Measurements from ENCODE around the gene SLC25A38. TPM values are rescaled to one million over a fixed set of nuclear protein-coding genes. Genes with fewer than 3 reads are reported as not detected.

Gene SLC25A38
- total RNA-seq, 1 experiment from 2014 or later = 29.7 TPM

DNA sequence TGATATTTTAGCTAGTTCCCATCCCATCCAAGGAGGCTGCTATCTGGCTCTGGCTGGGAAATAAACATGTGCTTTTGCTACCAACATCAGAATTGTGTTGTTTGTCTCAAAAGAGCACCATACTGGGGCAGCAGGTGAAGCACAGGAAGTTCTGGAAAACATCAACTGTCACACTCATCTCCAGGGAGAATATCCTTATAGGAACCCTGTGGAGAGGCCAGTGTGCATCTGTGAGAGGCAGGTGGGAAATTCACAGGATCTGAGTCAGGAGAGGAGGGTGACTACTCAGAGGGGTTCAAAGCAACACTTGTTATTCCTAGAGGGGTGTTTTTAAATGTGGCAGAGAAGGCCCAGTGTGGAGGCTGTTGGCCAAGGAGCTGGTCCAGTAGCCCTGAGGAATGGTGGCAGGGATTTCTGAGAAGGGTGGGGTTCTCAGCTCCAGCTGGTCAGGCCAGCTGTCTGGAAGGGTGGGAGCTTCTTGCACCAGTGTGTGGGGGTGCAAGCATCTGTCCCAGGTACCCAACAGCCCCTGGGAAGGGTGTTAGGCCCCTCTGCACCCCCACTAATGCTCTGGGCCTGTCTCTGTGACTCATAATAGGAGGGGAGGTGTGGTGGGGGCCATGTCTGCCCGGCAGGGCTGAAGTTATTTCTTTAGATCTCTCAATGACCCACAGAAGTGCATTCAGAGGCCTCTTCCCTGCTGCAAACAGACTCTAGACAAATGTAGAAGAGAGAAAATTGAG is 52.0 kb downstream of the SLC25A38 start:
- ChIA-PET POLR2A (ENCODE audit: unreplicated experiment) (no interaction called here), CTCF (no interaction called here)
- Histone ChIP-seq H3K4me1 (ENCODE audit: insufficient read depth, low read length) (peaks cover 16% of the 10 kb centered on the region), H3K9ac (ENCODE audit: low read length) (no peak overlapping the region), H3K27ac (ENCODE audit: low read length) (no peak overlapping the region), H3K4me3 (ENCODE audit: low read length) (no peak overlapping the region), H4K20me1 (ENCODE audit: low read length) (no peaks in the 10 kb centered on the region), H3K4me2 (ENCODE audit: low read length) (no peak overlapping the region), H2AFZ (ENCODE audit: low read length) (no peak overlapping the region), H3K27me3 (ENCODE audit: low read length) (no peaks in the 10 kb centered on the region), H3K36me3 (ENCODE audit: low read depth, low read length) (no peaks in the 10 kb centered on the region), H3F3A (ENCODE audit: low read length, unreplicated experiment) (no peaks in the 10 kb centered on the region), H3K9me3 (ENCODE audit: low read length) (no peaks in the 10 kb centered on the region), H3K79me2 (ENCODE audit: low read length) (no peaks in the 10 kb centered on the region), H3K9me2 (replicated peaks; ENCODE audit: low read length) (no peaks in the 10 kb centered on the region)
- DNase-seq = no peak
- TF ChIP-seq EZH2 (IDR thresholded peaks at IDR 0.05; ENCODE audit: low read length, unreplicated experiment) = no peak
- intact Hi-C loops (cut with micrococcal nuclease) = no loop called here
- no peak for ATAC-seq
- no TSS peak for BruUV-seq (replicated peaks)

DNA sequence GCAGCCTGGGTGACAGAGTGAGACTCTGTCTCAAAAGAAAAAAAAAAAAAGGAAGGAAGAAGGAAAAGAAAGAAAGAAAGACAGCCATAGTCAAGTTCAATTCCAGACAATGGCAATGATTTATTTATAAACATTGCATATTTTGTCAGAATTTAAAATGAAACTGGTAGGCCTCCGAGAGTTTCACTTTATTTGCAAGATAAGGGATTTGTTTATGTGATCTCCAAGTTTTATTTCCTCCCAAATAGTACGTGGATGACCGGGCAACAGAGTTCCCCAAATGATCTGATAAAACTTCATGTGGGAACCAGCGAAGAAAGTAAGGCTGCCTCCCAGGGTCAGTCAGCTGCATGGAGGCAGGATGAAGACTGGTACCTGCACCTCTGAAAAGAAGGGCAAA is 55.7 kb downstream of the SLC25A38 start:
- intact Hi-C loops (cut with micrococcal nuclease) = no loop called here
- no TSS peak for BruUV-seq (replicated peaks)
- Histone ChIP-seq H3K79me2 (ENCODE audit: low read length) (no peaks in the 10 kb centered on the region), H3K9ac (ENCODE audit: low read length) (no peak overlapping the region), H2AFZ (ENCODE audit: low read length) (no peak overlapping the region), H4K20me1 (ENCODE audit: low read length) (no peaks in the 10 kb centered on the region), H3K9me2 (replicated peaks; ENCODE audit: low read length) (no peaks in the 10 kb centered on the region), H3K36me3 (ENCODE audit: low read depth, low read length) (no peaks in the 10 kb centered on the region), H3K27ac (ENCODE audit: low read length) (no peak overlapping the region), H3K4me1 (ENCODE audit: insufficient read depth, low read length) (0 out of 2 replicates have a peak, but pooled peaks cover under 1% of the 10 kb centered on the region), H3K9me3 (ENCODE audit: low read length) (no peaks in the 10 kb centered on the region), H3K27me3 (ENCODE audit: low read length) (no peaks in the 10 kb centered on the region), H3K4me3 (ENCODE audit: low read length) (no peak overlapping the region), H3F3A (ENCODE audit: low read length, unreplicated experiment) (no peaks in the 10 kb centered on the region), H3K4me2 (ENCODE audit: low read length) (no peak overlapping the region)
- DNase-seq (no peak), ATAC-seq (no peak)
- CTCF ChIA-PET = no interaction called here
- POLR2A ChIA-PET (ENCODE audit: unreplicated experiment) = no interaction called here
- TF ChIP-seq, protein P1, sequence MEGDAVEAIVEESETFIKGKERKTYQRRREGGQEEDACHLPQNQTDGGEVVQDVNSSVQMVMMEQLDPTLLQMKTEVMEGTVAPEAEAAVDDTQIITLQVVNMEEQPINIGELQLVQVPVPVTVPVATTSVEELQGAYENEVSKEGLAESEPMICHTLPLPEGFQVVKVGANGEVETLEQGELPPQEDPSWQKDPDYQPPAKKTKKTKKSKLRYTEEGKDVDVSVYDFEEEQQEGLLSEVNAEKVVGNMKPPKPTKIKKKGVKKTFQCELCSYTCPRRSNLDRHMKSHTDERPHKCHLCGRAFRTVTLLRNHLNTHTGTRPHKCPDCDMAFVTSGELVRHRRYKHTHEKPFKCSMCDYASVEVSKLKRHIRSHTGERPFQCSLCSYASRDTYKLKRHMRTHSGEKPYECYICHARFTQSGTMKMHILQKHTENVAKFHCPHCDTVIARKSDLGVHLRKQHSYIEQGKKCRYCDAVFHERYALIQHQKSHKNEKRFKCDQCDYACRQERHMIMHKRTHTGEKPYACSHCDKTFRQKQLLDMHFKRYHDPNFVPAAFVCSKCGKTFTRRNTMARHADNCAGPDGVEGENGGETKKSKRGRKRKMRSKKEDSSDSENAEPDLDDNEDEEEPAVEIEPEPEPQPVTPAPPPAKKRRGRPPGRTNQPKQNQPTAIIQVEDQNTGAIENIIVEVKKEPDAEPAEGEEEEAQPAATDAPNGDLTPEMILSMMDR (conservative IDR thresholded peaks at IDR 0.05; ENCODE audit: low read depth, low read length) = no peak
- TF ChIP-seq EZH2phosphoT487 (IDR thresholded peaks at IDR 0.05; ENCODE audit: borderline replicate concordance, low read length) = no peak
- no peak for TF ChIP-seq EZH2 (IDR thresholded peaks at IDR 0.05; ENCODE audit: low read length, unreplicated experiment)

DNA sequence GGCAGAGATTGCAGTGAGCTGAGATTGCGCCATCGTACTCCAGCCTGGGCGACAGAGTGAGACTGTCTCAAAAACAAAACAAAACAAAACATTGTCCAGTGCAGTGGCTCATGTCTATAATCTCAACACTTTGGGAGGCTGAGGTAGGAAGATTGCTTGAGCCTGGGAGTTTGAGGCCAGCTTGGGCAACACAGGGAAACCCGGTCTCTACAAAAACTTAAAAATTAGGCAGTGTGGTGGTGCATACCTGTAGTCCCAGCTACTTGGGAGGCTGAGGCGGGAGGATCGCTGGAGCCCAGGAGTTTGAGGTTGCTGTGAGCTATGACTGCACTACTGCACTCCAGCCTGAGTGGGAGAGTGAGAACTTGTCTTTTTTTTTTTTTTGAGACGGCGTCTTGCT is 57.1 kb downstream of the SLC25A38 start:
- intact Hi-C loops (cut with micrococcal nuclease) = no loop called here
- H2AFZ ChIP-seq (ENCODE audit: low read length) = no peak overlapping the region
- no peak overlapping the region for H3K4me3 ChIP-seq (ENCODE audit: low read length)
- no peak overlapping the region for H3K9ac ChIP-seq (ENCODE audit: low read length)
- no peak overlapping the region for H3K27ac ChIP-seq (ENCODE audit: low read length)
- H3K79me2 ChIP-seq (ENCODE audit: low read length) = no peaks in the 10 kb centered on the region
- no peaks in the 10 kb centered on the region for H4K20me1 ChIP-seq (ENCODE audit: low read length)
- no peaks in the 10 kb centered on the region for H3K36me3 ChIP-seq (ENCODE audit: low read depth, low read length)
- H3K9me3 ChIP-seq (ENCODE audit: low read length) = no peaks in the 10 kb centered on the region
- no peak overlapping the region for H3K4me2 ChIP-seq (ENCODE audit: low read length)
- CTCF ChIA-PET = no interaction called here
- no peaks in the 10 kb centered on the region for H3K4me1 ChIP-seq (ENCODE audit: insufficient read depth, low read length)
- H3K27me3 ChIP-seq (ENCODE audit: low read length) = no peaks in the 10 kb centered on the region
- no TSS peak for BruUV-seq (replicated peaks)
- no peaks in the 10 kb centered on the region for H3K9me2 ChIP-seq (replicated peaks; ENCODE audit: low read length)
- no peaks in the 10 kb centered on the region for H3F3A ChIP-seq (ENCODE audit: low read length, unreplicated experiment)
- ATAC-seq (no peak), DNase-seq (no peak)
- TF ChIP-seq EZH2 (IDR thresholded peaks at IDR 0.05; ENCODE audit: low read length, unreplicated experiment) (no peak), EZH2phosphoT487 (IDR thresholded peaks at IDR 0.05; ENCODE audit: borderline replicate concordance, low read length) (no peak)
- POLR2A ChIA-PET (ENCODE audit: unreplicated experiment) = no interaction called here

Data from PC-3 (cell line).